Right lung (tissue), 5 donors: Measurements from ENCODE around the gene PSMD9. TPM values are rescaled to one million over a fixed set of nuclear protein-coding genes. Genes with fewer than 3 reads are reported as not detected.
"Not testable (repeated sequence)": the region's sequence is repeated elsewhere in the genome, so short reads cannot be mapped to it uniquely, and the experiment has no call there.

ENCODE experiments used
- DNase-seq, 2 donors: peaks; one replicate each; pipeline ENCODE4 v3.0.0-alpha.2; 2013
- polyA plus RNA-seq, 5 donors: library from polyadenylated mRNA; unstranded; fragments of 120-200 nt; gene quantifications; one replicate each; pipeline versions ENCODE4 v1.2.1 to v1.2.3, GENCODE V29; 2013; ENCODE audit warnings: inconsistent platforms in 1 of 5, low replicate concordance in 1 of 5; ENCODE audit not compliant: insufficient read length in 5 of 5, insufficient read depth in 1 of 5

PSMD9 gene
- polyA plus RNA-seq, 5 donors, result 37.3 to 56.4 (median 45.9) TPM

GRCh38 chr12:121869229-121869628, 19.4 kb upstream of the PSMD9 start:
- not testable (repeated sequence) for DNase-seq

- no peak for DNase-seq
These were observed 17.1 kb upstream of the PSMD9 start for GRCh38 chr12:121871467-121871866.

GRCh38 chr12:121872546-121873215, 15.9 kb upstream of the PSMD9 start:
- DNase-seq, result peak; percentile 77 to 87

- no peak for DNase-seq
These were observed 15.4 kb upstream of the PSMD9 start for GRCh38 chr12:121873216-121873569.

- DNase-seq, result no peak
These were observed 14.5 kb upstream of the PSMD9 start for GRCh38 chr12:121874071-121874470.

- DNase-seq, result no peak
These were observed 13.0 kb upstream of the PSMD9 start for GRCh38 chr12:121875582-121875981.

GRCh38 chr12:121876080-121876447, 12.5 kb upstream of the PSMD9 start:
- not testable (repeated sequence) for DNase-seq

GRCh38 chr12:121883315-121883660, 5.3 kb upstream of the PSMD9 start:
- no peak for DNase-seq

GRCh38 chr12:121885129-121885528, 3.5 kb upstream of the PSMD9 start:
- DNase-seq, result not testable (repeated sequence)

GRCh38 chr12:121888083-121888477, 510 bp upstream of the PSMD9 start:
- no peak for DNase-seq

- no peak for DNase-seq
These were observed 659 bp downstream of the PSMD9 start for GRCh38 chr12:121889274-121889624.

- DNase-seq, result not testable (repeated sequence)
These were observed 1.1 kb downstream of the PSMD9 start for GRCh38 chr12:121889661-121890060.

- no peak for DNase-seq
These were observed 4.3 kb downstream of the PSMD9 start for GRCh38 chr12:121892673-121893561.

GRCh38 chr12:121893961-121894460, 5.4 kb downstream of the PSMD9 start:
- no peak for DNase-seq

- no peak for DNase-seq
These were observed 6.0 kb downstream of the PSMD9 start for GRCh38 chr12:121894633-121895032.

GRCh38 chr12:121898287-121898686, 9.7 kb downstream of the PSMD9 start:
- DNase-seq, result no peak

GRCh38 chr12:121899590-121899989, 11.0 kb downstream of the PSMD9 start:
- no peak for DNase-seq

GRCh38 chr12:121903202-121903601, 14.6 kb downstream of the PSMD9 start:
- no peak for DNase-seq

- DNase-seq, result no peak
These were observed 17.2 kb downstream of the PSMD9 start for GRCh38 chr12:121905746-121906145.

GRCh38 chr12:121908702-121909101, 20.1 kb downstream of the PSMD9 start:
- no peak for DNase-seq

- DNase-seq, result no peak
These were observed 23.4 kb downstream of the PSMD9 start for GRCh38 chr12:121911824-121912585.

- DNase-seq, result no peak
These were observed 27.3 kb downstream of the PSMD9 start for GRCh38 chr12:121915841-121916321.
